Measurements from ENCODE around the gene METAP1D. TPM values are rescaled to one million over a fixed set of nuclear protein-coding genes. Genes with fewer than 3 reads are reported as not detected.
"Not testable (repeated sequence)": the region's sequence is repeated elsewhere in the genome, so short reads cannot be mapped to it uniquely, and the experiment has no call there.

The METAP1D gene
- total and polyA plus RNA-seq, 4 donors, result 2.5 to 17.8 (median 3.0) TPM

DNA sequence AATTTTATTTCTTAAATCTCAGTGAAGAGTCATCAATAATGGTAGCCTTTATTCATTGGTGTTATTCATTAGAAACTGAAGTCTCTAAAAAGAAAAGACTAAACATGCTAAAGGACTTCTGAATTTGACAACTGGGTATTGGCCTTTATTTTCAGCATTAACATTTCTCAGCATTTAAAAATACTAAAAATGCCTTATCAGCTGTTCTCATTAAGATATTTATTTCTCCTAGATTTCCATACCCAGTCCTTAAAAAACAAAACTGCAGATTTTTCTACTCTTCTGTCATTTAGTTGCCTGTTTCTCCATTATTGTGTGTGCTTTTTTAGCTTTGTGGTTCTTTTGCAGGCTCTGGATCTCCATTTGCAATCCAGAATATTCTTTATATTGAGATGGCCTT, 31.2 kb upstream of the METAP1D start:
- H3K9me3 ChIP-seq (ENCODE audit: control insufficient read depth in 4 of 4, insufficient read depth in 3 of 4, low read length in 3 of 4), result peaks cover 0 to 2% (median 0%) of the 10 kb centered on the region in 4 donors
- H3K27ac ChIP-seq (ENCODE audit: low read depth in 1 of 2, low read length in 1 of 2), result no peak overlapping the region
- H3K9ac ChIP-seq (ENCODE audit: insufficient read depth in 1 of 2, low read length in 2 of 2), result no peak overlapping the region
- no peaks in the 10 kb centered on the region for H3K4me1 ChIP-seq (ENCODE audit: control insufficient read depth in 5 of 5, insufficient read depth in 5 of 5, low read length in 5 of 5)
- TF ChIP-seq, protein P1, sequence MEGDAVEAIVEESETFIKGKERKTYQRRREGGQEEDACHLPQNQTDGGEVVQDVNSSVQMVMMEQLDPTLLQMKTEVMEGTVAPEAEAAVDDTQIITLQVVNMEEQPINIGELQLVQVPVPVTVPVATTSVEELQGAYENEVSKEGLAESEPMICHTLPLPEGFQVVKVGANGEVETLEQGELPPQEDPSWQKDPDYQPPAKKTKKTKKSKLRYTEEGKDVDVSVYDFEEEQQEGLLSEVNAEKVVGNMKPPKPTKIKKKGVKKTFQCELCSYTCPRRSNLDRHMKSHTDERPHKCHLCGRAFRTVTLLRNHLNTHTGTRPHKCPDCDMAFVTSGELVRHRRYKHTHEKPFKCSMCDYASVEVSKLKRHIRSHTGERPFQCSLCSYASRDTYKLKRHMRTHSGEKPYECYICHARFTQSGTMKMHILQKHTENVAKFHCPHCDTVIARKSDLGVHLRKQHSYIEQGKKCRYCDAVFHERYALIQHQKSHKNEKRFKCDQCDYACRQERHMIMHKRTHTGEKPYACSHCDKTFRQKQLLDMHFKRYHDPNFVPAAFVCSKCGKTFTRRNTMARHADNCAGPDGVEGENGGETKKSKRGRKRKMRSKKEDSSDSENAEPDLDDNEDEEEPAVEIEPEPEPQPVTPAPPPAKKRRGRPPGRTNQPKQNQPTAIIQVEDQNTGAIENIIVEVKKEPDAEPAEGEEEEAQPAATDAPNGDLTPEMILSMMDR (IDR thresholded peaks at IDR 0.05; ENCODE audit: control extremely low read depth, extremely low read depth), result no peak
- DNase-seq, result no peak
- peaks cover 6 to 30% (median 16%) of the 10 kb centered on the region in 4 donors for H3K36me3 ChIP-seq (ENCODE audit: control insufficient read depth in 4 of 4, insufficient read depth in 4 of 4, low read length in 4 of 4)
- ATAC-seq (ENCODE audit: insufficient read depth, low FRiP score), result no peak
- no peak overlapping the region for H3K4me3 ChIP-seq
- no peaks in the 10 kb centered on the region for H3K27me3 ChIP-seq (ENCODE audit: control insufficient read depth in 3 of 3, insufficient read depth in 3 of 3, low read length in 2 of 3)

DNA sequence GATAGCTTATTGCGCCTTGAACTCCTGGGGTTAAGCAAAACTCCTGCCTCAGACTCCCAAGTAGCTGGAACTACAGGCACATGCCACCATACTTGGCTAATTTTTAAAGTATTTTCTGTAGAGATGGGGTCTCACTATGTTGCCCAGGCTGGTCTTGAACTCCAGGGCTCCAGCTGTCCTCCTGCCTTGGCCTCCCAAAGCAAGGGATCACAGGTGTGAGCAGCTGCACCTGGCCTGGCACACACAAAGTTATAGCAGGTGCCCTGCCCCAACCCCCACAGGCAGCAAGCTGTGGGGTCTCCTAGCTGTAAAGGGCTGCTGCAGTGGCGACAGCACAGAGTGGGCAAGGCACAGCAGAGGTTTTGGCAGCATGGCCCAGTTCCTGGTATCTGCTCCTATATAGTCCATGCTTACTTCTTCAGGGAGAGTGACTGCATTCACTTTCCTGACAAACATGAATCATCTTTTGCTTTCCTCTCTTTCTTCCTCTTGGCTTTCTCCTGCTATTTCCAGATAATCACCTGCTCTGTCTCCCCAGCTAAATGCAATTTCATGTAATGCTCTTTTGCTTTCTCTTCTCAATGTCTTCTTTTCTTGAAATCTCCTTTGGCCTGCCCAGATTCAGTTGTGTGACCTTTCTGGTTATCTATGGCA, 27.3 kb upstream of the METAP1D start:
- Histone ChIP-seq H3K36me3 (ENCODE audit: control insufficient read depth in 4 of 4, insufficient read depth in 4 of 4, low read length in 4 of 4) (peaks cover 4 to 26% (median 6%) of the 10 kb centered on the region in 4 donors), H3K27me3 (ENCODE audit: control insufficient read depth in 3 of 3, insufficient read depth in 3 of 3, low read length in 2 of 3) (no peaks in the 10 kb centered on the region), H3K9ac (ENCODE audit: insufficient read depth in 1 of 2, low read length in 2 of 2) (no peak overlapping the region), H3K9me3 (ENCODE audit: control insufficient read depth in 4 of 4, insufficient read depth in 3 of 4, low read length in 3 of 4) (peaks cover 0 to 2% (median 0%) of the 10 kb centered on the region in 4 donors), H3K4me1 (ENCODE audit: control insufficient read depth in 5 of 5, insufficient read depth in 5 of 5, low read length in 5 of 5) (no peaks in the 10 kb centered on the region), H3K4me3 (no peak overlapping the region), H3K27ac (ENCODE audit: low read depth in 1 of 2, low read length in 1 of 2) (no peak overlapping the region)
- no peak for DNase-seq
- 97 to 98% methylated on average over 2 of the region's 2 CpGs for WGBS, 2 donors
- TF ChIP-seq, protein P1 (IDR thresholded peaks at IDR 0.05; ENCODE audit: control extremely low read depth, extremely low read depth), result no peak
- ATAC-seq (ENCODE audit: insufficient read depth, low FRiP score), result no peak

DNA sequence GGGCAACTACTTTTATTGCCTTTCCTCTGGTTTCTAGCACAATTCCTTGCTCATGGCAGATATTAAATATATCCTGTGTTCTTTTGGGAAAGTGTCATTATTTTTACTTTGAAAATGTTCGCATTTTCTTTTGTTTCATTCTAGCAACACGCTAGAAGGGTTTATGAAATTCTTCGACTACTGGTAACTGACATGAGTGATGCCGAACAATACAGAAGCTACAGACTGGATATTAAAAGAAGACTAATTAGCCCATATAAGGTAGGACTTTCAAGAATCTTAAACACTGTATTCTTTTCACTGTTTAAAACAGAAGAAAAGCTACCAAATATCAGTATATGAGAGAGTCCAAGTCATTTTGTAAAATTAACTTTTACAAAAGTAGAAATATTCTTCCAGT, 20.6 kb upstream of the METAP1D start:
- Histone ChIP-seq H3K27ac (ENCODE audit: low read depth in 1 of 2, low read length in 1 of 2) (no peak overlapping the region), H3K27me3 (ENCODE audit: control insufficient read depth in 3 of 3, insufficient read depth in 3 of 3, low read length in 2 of 3) (no peaks in the 10 kb centered on the region), H3K4me1 (ENCODE audit: control insufficient read depth in 5 of 5, insufficient read depth in 5 of 5, low read length in 5 of 5) (no peaks in the 10 kb centered on the region), H3K4me3 (no peak overlapping the region), H3K9me3 (ENCODE audit: control insufficient read depth in 4 of 4, insufficient read depth in 3 of 4, low read length in 3 of 4) (no peaks in the 10 kb centered on the region), H3K9ac (ENCODE audit: insufficient read depth in 1 of 2, low read length in 2 of 2) (no peak overlapping the region), H3K36me3 (ENCODE audit: control insufficient read depth in 4 of 4, insufficient read depth in 4 of 4, low read length in 4 of 4) (peaks cover 0 to 27% (median 4%) of the 10 kb centered on the region in 4 donors)
- DNase-seq (no peak), ATAC-seq (ENCODE audit: insufficient read depth, low FRiP score) (no peak)
- TF ChIP-seq, protein P1 (IDR thresholded peaks at IDR 0.05; ENCODE audit: control extremely low read depth, extremely low read depth), result no peak
- WGBS, 2 donors, result 98% methylated on average over 4 of the region's 4 CpGs

DNA sequence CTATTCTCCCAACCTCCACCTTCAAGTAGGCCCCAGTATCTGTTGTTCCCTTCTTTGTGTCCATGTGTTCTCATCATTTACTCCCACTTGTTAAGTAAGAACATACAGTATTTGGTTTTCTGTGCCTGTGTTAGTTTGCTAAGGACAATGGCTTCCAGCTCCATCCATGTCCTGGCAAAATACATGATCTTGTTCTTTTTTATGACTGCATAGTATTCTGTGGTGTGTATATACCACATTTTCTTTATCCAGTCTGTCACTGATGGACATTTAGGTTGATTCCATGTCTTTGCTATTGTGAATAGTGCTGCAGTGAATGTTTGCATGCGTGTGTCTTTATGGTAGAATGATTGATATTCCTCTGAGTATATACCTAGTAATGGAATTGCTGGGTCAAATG, 15.8 kb upstream of the METAP1D start:
- not testable (repeated sequence) for H3K9ac ChIP-seq (ENCODE audit: insufficient read depth in 1 of 2, low read length in 2 of 2); H3K27me3 ChIP-seq (ENCODE audit: control insufficient read depth in 3 of 3, insufficient read depth in 3 of 3, low read length in 2 of 3); H3K4me1 ChIP-seq (ENCODE audit: control insufficient read depth in 5 of 5, insufficient read depth in 5 of 5, low read length in 5 of 5); H3K4me3 ChIP-seq; ATAC-seq (ENCODE audit: insufficient read depth, low FRiP score); H3K36me3 ChIP-seq (ENCODE audit: control insufficient read depth in 4 of 4, insufficient read depth in 4 of 4, low read length in 4 of 4); DNase-seq; H3K27ac ChIP-seq (ENCODE audit: low read depth in 1 of 2, low read length in 1 of 2); H3K9me3 ChIP-seq (ENCODE audit: control insufficient read depth in 4 of 4, insufficient read depth in 3 of 4, low read length in 3 of 4)
- 92 to 96% methylated on average over 1 of the region's 1 CpG for WGBS, 2 donors

Measured in lung (tissue), 12 donors.